ENCODE data around the gene DTX4.
A peak's percentile ranks its signal among the peaks of the same experiment; 100 is the strongest.
"Not testable (repeated sequence)": the region's sequence is repeated elsewhere in the genome, so short reads cannot be mapped to it uniquely, and the experiment has no call there.

Gene DTX4

DNA sequence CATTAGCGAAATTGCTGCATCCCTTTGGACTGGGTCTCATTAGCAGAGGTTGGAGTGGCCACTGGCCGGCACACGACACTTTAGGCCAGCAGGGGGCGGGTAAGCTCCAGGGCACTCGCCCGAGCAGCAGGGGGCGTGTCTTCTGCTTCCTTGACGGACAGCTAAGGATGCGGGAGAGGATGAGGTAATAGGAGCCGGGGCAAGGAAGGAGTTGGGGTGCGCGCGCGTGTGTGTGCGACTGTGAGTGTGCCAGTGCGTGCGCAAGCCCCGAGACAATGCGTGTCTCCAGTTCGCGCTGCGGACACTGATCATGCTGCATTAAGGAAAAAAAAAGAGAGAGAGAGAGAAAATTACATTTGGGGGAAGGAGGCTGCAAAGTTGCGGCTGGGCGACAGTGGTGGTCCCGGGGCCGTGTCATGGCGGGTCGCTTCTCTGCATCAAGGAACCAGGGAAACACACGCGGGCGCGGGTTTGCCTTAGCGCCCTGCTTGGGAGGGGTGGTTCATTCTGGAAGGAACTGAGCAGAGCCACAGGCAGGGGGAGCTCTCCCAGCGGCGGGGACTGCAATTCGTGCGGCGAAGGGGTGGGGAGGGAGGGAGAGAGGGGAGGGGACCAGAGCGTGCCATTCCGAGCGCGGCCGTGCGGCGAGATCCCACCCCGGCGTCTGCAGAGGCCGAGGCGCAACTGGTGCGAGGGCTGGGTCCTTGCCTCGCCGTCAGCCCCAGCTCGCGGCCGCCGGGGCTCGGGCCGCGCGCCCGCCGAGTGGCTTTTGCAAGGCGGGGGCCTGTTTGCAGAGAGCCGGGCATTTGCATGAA is at the start of gene DTX4:
Gene DTX4, plus strand, starts transcription at position 625 of the 815 bp plus-strand sequence. CDS start 464 bp downstream, outside the sequence.
- in situ Hi-C loops (cut with MboI; ENCODE audit: low sequenced_read_pairs): no loop called here
- no peaks in the 10 kb centered on the region for H3K9me3 ChIP-seq
- peak; percentile 86 to 97 for DNase-seq (ENCODE audit: low spot score in 2 of 2)
- peak within 1 kb of the TSS; percentile 47 for H3K4me3 ChIP-seq
- H3K36me3 ChIP-seq (replicated peaks): no peaks in the 10 kb centered on the region
- H3K27me3 ChIP-seq (ENCODE audit: low read depth): peaks cover 9% of the 10 kb centered on the region
- H3K4me1 ChIP-seq: peaks cover 11% of the 10 kb centered on the region

DNA sequence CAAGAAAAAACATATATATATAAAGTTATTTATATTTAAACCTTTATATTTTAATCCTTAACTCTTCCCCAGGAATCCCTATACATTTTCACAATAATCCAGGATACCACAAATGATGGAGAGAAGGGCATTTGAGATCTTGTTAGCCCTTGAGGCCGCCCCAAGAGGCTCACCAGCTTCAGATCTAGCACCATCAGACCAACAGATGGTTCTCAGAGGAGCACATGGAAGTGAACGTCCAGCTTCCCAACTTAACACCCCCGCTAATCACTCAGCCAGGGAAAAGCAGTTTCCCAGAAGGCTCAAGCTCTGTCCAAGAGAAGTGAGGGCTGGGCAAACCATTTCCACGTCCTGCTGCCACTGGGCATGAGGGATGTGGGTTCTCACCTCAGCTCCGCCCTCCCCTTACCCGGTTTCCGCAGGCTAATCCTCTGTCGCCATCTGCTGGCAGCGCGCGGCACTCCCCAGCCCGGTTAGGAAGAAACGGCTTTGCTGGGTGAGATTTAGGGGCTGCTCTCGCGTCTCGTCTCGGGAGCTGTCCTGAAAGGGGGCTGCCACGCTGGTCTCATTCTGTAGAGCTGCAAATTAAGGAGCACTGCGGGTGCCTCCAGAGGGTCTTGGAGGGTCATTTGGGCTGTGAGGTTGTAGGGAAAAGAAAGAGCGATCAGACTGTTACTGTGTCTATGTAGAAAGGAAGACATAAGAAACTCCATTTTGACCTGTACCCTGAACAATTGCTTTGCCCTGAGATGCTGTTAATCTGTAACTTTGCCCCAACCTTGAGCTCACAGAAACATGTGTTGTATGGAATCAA is 36.1 kb upstream of the DTX4 start:
- DNase-seq (ENCODE audit: low spot score in 2 of 2): peak; percentile 65 to 91
- no peaks in the 10 kb centered on the region for H3K4me1 ChIP-seq
- no peak overlapping the region for H3K4me3 ChIP-seq
- in situ Hi-C loops (cut with MboI; ENCODE audit: low sequenced_read_pairs): no loop called here
- H3K27me3 ChIP-seq (ENCODE audit: low read depth): no peaks in the 10 kb centered on the region
- no peaks in the 10 kb centered on the region for H3K9me3 ChIP-seq
- H3K36me3 ChIP-seq (replicated peaks): no peaks in the 10 kb centered on the region

DNA sequence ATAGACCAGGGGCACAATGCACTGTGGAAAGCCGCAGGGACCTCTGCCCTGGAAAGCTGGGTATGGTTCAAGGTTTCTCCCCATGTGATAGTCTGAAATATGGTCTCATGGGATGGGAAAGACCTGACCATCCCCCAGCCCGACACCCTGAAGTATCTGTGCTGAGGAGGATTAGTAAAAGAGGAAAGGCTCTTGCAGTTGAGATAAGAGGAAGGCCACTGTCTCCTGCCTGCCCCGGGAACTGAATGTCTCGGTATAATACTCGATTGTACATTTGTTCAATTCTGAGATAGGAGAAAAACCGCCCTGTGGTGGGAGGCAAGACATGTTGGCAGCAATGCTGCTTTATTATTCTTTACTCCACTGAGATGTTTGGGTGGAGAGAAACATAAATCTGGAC is 35.4 kb upstream of the DTX4 start:
- DNase-seq (ENCODE audit: low spot score in 2 of 2); H3K9me3 ChIP-seq; H3K27me3 ChIP-seq (ENCODE audit: low read depth); in situ Hi-C loops (cut with MboI; ENCODE audit: low sequenced_read_pairs); H3K36me3 ChIP-seq (replicated peaks); H3K4me3 ChIP-seq; H3K4me1 ChIP-seq: not testable (repeated sequence)

DNA sequence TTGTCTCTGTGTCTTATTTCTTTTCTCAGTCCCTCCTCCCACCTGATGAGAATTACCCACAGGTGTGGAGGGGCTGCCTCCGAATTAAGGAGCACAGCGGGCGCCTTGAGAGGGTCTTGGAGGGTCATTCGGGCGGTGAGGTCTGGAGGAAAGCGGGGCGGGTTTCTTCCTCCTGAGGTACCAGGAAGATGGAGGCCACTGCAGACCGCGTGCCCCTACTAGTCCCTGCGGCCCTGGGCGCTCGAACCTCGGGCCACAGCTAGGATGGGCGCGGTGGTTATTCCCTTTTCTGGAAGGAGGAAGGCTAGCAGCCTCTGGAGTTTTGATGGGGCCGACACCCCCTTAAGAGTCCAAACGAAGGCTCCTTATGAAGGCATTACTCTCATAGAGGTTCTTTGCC is 34.7 kb upstream of the DTX4 start:
- Histone ChIP-seq H3K4me1 (peaks cover 10% of the 10 kb centered on the region), H3K36me3 (replicated peaks) (no peaks in the 10 kb centered on the region), H3K4me3 (no peak overlapping the region), H3K27me3 (ENCODE audit: low read depth) (no peaks in the 10 kb centered on the region), H3K9me3 (no peaks in the 10 kb centered on the region)
- DNase-seq (ENCODE audit: low spot score in 2 of 2): no peak
- in situ Hi-C loops (cut with MboI; ENCODE audit: low sequenced_read_pairs): no loop called here

DNA sequence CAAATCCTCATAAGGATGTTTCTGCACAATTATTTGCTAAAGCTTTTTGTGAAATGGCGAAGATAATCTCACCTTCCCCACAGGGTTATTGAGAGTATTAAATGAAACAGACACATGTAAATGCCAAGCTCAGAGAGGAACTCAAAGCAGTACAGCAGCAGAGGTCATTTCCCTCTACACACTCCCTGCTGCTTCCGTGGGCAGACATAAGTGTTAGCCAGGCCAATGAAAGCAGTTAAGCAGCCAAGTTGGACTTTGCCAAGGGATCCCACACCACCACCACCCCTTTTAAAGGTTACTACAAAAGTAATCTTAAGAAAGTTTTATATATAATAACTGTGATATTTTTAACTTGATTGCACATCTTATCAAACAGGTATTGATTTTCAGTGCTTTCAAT is 33.3 kb upstream of the DTX4 start:
- DNase-seq (ENCODE audit: low spot score in 2 of 2): no peak
- H3K36me3 ChIP-seq (replicated peaks): no peaks in the 10 kb centered on the region
- in situ Hi-C loops (cut with MboI; ENCODE audit: low sequenced_read_pairs): no loop called here
- no peak overlapping the region for H3K4me3 ChIP-seq
- H3K9me3 ChIP-seq: no peaks in the 10 kb centered on the region
- peaks cover 14% of the 10 kb centered on the region for H3K4me1 ChIP-seq
- no peaks in the 10 kb centered on the region for H3K27me3 ChIP-seq (ENCODE audit: low read depth)

DNA sequence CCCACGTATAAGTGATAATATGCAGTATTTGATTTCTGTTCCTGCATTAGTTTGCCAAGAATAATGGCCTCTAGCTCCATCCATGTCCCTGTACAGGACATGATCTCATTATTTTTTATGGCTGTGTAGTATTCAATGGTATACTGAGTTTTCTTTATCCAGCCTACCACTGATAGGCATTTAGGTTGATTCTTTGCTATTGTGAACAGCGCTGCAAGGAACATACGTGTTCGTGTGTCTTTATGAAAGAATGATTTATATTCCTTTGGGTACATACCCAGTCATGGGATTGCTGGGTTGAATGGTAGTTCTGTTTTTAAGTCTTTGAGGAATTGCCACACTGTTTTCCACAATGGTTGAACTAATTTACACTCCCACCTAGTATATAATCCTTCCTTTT is 30.7 kb upstream of the DTX4 start:
- Histone ChIP-seq H3K27me3 (ENCODE audit: low read depth) (no peaks in the 10 kb centered on the region), H3K9me3 (no peaks in the 10 kb centered on the region), H3K4me3 (no peak overlapping the region), H3K36me3 (replicated peaks) (no peaks in the 10 kb centered on the region), H3K4me1 (peaks cover 22% of the 10 kb centered on the region)
- in situ Hi-C loops (cut with MboI; ENCODE audit: low sequenced_read_pairs): no loop called here
- DNase-seq (ENCODE audit: low spot score in 2 of 2): no peak

DNA sequence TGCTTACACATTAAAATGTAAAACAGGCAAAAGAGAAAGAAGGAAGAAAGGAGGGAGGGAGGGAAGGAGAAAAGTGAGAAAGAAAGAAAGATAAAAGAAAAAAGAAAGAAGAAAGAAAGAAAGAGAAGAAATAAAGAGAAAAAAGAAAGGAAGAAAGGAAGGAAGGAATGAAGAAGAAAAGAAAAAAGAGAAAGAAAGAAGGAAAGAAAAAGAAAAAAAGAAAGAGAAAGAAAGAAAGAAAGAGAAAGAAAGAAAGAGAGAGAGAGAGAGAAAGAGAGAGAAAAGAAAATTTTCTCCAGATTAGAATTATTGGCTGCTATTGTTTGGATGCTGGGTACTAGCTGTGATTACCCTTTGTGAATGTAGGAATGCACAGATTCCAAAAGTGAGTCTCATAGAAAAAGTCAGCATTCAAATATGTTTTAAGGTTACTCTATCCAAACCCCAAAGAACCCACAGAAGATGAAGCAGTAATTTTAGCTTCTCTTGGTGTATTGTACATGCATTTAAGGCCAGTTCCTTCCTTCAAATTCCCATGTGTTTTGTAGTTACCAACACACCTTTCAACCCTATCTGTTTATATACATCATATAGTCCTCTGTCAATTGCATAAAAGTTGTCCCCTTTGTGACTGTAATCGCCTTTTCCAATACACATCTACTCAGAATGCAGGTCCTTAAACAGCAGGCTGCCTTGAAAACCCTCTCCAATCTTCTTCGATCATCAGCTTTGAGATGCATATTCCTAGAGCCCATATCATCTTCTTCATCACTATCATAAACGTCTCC is 30.1 kb upstream of the DTX4 start:
- H3K4me3 ChIP-seq: peak overlapping the region; percentile 51
- DNase-seq (ENCODE audit: low spot score in 2 of 2): no peak
- H3K27me3 ChIP-seq (ENCODE audit: low read depth): no peaks in the 10 kb centered on the region
- in situ Hi-C loops (cut with MboI; ENCODE audit: low sequenced_read_pairs): no loop called here
- H3K9me3 ChIP-seq: no peaks in the 10 kb centered on the region
- no peaks in the 10 kb centered on the region for H3K36me3 ChIP-seq (replicated peaks)
- H3K4me1 ChIP-seq: peaks cover 22% of the 10 kb centered on the region

DNA sequence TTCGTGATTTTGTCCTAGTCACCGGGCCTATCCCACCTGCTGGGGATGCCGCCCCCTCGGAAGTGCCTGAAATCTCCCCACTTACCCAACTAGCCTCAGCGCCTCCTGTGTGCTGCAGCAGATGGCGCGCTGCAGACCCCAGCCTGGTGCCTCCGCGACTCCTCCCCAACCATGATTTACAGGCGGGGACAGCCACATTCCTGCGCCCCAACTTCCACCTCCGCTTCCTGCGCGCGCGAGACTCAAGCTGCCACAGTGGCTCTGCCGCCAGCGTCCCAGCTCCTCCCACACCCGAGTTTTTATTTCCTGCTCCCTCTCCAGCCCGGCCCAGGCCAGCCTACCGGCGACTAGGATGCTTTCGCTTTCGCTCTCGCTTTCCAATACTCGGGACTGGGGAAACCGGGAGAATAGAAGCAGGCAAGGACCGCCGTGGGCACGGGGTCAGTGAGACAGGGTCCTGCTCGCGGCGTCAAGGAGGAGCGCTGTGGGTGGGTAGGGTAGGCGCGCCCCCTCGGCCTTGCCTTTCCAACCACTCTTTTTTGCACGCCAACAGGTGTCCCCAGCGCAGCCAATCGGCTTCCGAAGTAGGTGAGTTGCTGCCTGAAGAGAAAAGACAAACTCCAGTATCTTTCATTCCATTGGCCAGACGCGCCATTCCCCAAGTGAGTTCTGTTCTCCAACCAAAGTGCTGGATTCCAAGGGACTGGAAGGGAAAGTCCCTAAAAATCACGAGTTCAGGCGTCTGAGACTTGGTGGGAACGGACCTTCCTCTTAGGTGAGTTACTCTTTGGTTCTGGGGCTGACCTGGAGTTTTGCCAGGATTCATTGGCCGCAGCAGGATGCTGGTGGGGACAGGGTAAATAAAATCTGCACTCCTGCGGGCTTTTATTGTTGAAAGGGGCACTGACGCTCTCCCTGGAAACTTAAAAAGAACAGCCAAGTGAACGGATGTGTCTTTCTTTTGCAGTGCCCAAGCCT is 29.1 kb upstream of the DTX4 start, which contains the start of gene FAM111A:
Gene FAM111A, plus strand, starts transcription at position 327 of the 978 bp plus-strand sequence. CDS start 6,017 bp downstream, outside the sequence.
- H3K9me3 ChIP-seq: no peaks in the 10 kb centered on the region
- in situ Hi-C loops (cut with MboI; ENCODE audit: low sequenced_read_pairs): no loop called here
- no peaks in the 10 kb centered on the region for H3K36me3 ChIP-seq (replicated peaks)
- peak; percentile 41 to 80 for DNase-seq (ENCODE audit: low spot score in 2 of 2)
- no peaks in the 10 kb centered on the region for H3K27me3 ChIP-seq (ENCODE audit: low read depth)
- peak within 1 kb of the TSS; percentile 51 for H3K4me3 ChIP-seq
- peaks cover 22% of the 10 kb centered on the region for H3K4me1 ChIP-seq

DNA sequence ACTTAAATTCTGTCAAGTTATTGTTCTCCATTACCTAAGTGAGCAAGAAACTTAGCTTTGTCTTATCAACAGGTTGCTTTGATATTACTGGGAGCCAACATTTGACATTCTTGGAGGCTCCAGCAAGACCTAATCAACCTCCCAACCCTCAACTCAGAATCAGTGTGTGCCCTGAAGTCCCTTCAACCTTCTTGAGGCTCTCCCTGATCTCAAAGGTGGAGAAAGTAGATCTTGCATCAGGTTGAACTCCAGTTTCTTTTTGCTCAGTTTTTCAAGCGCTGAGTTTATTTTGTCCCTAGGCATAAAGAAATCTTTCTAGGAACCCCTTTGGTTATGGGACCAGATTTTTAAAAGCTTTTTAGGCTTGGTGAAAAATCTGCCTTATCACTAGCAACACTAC is 27.8 kb upstream of the DTX4 start:
- DNase-seq (ENCODE audit: low spot score in 2 of 2): no peak
- Histone ChIP-seq H3K27me3 (ENCODE audit: low read depth) (no peaks in the 10 kb centered on the region), H3K36me3 (replicated peaks) (peaks cover 6% of the 10 kb centered on the region; the same call in 1 of the 2 replicates), H3K4me3 (no peak overlapping the region), H3K4me1 (peaks cover 22% of the 10 kb centered on the region), H3K9me3 (no peaks in the 10 kb centered on the region)
- in situ Hi-C loops (cut with MboI; ENCODE audit: low sequenced_read_pairs): no loop called here

DNA sequence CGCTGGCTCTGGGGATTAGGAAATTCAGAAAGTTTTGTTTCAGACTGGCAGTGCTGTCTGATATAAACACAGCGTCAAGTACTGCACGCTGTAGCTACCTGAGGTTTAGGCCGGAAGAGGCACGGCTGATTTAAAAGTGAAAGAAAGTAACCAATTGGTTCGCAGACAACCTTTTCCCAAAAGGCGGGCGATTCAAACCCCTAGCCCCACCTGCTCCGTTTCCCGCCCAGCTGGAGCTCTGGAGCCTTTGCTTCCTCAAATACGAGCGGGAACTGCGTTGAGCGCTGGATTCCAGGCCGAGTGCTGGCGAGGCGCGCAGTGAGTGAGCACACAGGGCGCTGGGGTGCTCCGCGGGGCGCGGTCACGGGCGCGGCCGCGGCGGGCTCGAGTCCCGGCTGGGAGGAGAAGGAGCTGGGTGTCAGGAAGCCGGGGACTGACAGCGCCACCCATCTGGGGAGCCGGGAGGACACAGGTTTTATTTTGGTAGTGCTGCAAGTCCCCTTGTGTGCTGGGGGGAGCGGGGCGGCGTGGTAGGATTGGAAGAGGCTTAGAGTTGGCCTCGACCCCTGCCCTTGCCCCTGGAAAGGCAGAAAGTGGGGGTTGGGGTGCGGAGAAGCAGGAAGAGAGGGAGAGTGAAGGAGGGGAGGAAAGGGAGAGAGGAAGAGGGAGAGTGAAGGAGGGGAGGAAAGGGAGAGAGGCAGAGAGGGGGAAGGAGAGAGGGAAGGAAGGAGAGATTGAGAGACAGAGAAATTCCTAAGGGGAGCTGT is 27.2 kb upstream of the DTX4 start:
- peak; percentile 75 to 80 for DNase-seq (ENCODE audit: low spot score in 2 of 2)
- Histone ChIP-seq H3K36me3 (replicated peaks) (peaks cover 6% of the 10 kb centered on the region), H3K9me3 (no peaks in the 10 kb centered on the region), H3K27me3 (ENCODE audit: low read depth) (no peaks in the 10 kb centered on the region), H3K4me3 (peak overlapping the region; percentile 24), H3K4me1 (peaks cover 22% of the 10 kb centered on the region)
- in situ Hi-C loops (cut with MboI; ENCODE audit: low sequenced_read_pairs): no loop called here

DNA sequence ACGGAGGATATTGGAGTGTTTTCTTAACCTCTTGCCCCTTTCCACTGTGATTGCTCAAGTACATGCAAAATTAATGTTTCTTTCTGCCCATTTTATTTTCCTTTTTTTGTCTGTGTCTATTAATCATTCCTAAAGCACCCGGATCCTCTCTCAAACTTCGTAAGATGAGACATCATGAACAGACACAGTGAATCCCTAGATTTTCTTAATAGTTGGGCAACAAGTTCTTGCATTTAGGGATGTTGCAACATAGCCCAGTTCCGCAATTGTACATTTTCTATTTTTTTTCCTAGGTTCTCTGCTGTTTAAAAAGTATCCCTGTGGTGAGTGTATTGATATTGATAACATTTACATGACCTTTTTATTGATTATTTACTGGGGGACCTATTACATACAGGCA is 26.4 kb upstream of the DTX4 start:
- no peaks in the 10 kb centered on the region for H3K27me3 ChIP-seq (ENCODE audit: low read depth)
- H3K36me3 ChIP-seq (replicated peaks): peaks cover 6% of the 10 kb centered on the region
- H3K9me3 ChIP-seq: no peaks in the 10 kb centered on the region
- H3K4me3 ChIP-seq: peak overlapping the region; percentile 24
- peaks cover 22% of the 10 kb centered on the region for H3K4me1 ChIP-seq
- no peak for DNase-seq (ENCODE audit: low spot score in 2 of 2)
- in situ Hi-C loops (cut with MboI; ENCODE audit: low sequenced_read_pairs): no loop called here

DNA sequence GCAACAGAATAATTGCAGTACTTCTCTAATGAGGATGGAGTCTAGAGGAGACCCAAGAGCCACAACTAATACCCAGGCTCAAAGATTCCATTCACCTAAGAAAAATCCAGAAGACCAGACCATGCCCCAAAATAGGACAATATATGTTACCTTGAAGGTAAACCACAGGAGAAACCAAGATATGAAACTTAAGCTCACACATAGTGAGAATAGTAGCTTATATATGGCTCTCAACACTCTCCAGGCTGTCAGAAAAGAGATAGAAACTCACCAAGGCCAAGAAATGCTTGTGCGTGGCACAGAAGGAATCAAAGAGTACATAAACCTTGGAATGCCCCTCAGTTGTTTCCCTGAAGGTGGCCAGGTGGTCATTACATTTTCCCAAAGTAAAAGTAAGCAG is 20.2 kb upstream of the DTX4 start:
- Histone ChIP-seq H3K9me3 (no peaks in the 10 kb centered on the region), H3K36me3 (replicated peaks) (peaks cover 6% of the 10 kb centered on the region), H3K4me1 (no peaks in the 10 kb centered on the region), H3K4me3 (no peak overlapping the region), H3K27me3 (ENCODE audit: low read depth) (no peaks in the 10 kb centered on the region)
- DNase-seq (ENCODE audit: low spot score in 2 of 2): no peak
- in situ Hi-C loops (cut with MboI; ENCODE audit: low sequenced_read_pairs): no loop called here

All from HAP-1 (cell line).